Activated effector memory CD4-positive, alpha-beta T cell treated with Interleukin-2 at 50 U/mL for 16 hours (primary cell): ENCODE measurements around the gene PMIS2.
"Not testable (repeated sequence)": the region's sequence is repeated elsewhere in the genome, so short reads cannot be mapped to it uniquely, and the experiment has no call there.

ENCODE experiments used
- DNase-seq: peaks from one replicate; pipeline ENCODE4 v3.0.0-alpha.2; 2020

The PMIS2 gene

DNA sequence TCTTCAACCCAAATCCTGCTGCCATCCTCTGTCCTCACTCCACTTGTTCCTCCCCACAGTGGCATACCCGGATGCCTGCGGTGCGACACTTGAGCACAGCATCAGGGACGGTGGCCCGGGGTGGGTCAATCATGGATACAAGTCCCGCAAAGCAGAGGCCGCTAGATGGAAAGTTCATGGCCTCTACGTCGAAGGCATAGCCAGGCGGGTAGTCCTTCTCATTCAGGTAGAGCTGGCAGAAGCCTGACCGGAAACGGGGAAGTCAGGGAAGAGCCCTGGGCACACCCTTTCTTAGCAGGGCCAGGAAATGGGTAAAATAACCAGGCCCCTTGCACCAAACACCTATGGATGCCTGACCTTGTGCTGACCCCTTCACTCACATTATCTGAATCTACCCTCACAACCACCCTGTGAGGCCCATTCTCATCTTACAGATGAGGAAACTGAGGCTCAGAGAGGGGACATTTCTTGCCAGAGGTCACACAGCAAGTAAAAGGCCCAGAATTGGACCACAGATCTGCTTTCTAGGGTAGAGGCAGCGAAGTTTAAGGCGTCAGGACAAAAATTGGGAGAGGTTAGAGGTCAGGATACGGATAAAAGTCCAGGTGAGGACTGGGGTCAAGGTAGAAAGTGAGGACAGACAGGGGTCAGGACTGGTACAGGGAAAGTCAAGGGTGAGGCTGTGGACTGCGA is 29.0 kb upstream of the PMIS2 start:
- DNase-seq = no peak

DNA sequence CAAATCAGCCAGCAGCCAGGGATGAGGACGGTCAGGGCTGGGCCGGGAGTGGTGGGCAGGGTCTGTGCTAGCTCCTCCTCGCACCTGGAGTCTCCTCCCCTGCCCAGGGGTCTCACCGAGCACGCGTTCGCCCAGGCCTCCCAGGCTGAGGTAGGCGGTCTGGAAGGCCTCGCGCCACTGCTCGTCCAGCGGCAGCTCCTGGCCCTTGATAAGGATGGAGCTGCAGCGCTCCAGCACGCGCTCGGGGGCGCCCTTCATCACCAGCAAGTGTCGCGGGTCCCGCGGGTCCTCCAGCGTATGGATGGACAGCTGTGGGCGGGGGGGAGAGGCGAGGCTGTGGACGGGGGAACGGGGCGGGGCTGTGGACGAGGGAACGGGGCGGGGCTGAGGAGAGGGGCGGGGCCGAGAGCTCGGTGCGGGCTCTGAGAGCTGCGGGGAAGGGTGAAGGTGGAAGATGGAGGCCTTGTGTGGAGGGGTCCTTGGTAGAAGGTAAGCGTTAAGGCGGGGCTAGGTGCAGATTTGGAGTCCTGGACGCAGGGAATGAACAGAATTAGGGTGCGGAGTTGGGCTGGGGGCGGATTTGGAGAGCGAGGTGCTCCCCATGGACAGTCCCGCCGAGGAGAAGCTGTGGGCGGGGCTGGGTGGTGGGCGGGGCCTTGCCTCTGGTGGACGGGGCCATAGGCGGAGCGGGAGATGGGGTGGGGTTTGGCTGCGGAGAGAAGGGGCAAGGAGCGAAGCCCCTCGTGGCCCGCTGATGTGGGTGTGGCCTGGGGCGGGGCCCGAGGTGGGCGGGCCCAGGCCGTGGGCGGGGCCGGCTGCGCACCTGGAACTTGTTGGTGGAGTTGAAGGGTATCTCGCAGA is 28.2 kb upstream of the PMIS2 start:
- DNase-seq = peak; percentile 10

DNA sequence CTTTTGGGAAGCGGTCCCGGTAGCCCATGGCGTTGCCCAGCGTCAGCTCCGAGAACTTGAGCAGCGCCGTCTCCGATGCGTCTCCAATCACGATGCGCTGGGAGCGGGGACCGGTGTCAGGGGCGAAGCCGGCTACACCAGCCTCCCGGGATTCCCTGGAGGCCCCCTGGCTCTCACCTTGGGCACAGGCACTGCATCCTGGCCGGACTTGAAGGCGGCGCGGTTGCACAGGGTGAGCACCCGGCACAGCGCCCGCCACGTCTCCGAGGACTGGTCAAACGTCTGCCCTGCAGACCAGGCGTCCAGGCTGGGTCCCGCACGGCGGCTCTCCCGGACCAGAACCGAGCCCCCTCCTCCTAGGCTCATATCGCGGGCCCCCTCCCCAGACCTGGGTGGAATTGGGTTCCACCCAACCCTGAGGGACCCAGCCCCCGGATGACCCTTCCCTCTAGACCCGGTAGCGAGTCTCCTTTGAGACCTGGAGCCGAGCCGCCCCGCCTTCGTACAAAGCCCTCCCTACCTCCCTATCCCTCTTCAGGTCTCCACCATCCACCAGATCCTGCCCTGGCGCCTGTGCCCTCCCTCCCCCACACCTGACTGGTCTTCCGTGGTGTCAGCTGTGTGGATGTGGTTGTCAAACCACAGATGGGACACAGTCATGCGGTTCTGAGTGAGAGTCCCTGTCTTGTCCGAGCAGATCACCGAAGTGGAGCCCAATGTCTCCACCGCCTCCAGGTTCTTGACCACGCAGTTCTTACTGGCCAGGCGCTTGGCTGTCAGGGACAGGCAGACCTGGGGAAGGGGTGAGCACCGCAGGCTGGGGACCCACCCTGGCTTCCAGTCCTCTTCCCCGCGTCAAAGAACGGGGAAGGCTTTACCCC is 27.3 kb upstream of the PMIS2 start:
- DNase-seq = no peak

DNA sequence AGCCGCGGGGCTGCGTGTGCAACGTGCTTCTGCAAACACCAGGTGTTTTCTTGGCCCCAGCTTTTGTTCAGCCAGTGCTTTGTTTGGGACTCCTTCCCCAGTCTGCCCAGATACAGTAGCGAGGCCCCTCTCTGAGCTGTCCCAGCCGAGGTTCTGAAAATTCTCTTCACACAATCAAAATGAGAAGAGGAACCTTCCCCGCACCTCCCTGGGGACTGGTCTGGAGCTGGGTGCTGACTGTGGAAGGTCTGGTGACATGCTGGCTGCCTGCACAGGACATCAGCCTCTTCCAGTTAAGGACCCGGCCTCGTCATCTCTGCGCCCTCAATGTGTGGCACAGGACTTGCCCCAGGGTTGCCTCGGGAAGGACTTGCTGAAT is 26.7 kb upstream of the PMIS2 start:
- no peak for DNase-seq

DNA sequence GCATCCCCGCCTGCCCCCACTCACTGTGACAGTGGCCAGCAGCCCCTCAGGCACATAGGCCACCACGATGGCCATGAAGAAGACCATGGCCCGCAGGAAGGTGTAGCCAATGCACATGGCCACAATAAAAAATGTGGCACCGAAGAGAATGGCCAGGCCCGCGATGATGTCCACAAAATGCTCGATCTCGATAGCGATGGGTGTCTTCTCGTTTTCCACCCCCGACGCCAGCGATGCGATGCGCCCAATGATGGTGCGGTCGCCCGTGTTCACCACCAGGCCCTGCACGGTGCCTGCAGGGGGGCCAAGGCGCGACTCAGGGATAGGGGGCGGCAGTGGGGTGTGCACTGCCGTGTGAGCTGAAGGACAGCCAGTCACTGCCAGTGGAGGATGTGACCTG is 26.2 kb upstream of the PMIS2 start:
- DNase-seq = no peak

DNA sequence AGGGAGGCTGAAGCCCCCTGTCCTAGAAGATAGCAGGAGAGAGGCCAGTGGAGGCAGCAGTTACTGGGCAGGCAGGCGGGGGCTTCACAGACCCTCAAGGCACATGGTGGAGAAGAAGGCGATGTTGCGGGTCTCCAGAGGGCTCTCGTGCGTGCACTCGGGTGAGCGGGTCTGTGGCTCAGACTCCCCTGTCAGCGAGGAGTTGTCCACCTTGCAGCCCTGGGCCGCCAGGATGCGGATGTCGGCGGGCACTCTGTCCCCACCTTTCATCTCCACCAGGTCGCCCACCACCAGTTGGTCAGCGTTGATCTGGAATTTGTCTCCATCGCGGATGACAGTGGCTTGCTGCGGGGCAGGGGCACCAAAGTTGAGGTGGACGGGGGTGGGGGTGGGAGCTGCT is 25.7 kb upstream of the PMIS2 start:
- DNase-seq = no peak

DNA sequence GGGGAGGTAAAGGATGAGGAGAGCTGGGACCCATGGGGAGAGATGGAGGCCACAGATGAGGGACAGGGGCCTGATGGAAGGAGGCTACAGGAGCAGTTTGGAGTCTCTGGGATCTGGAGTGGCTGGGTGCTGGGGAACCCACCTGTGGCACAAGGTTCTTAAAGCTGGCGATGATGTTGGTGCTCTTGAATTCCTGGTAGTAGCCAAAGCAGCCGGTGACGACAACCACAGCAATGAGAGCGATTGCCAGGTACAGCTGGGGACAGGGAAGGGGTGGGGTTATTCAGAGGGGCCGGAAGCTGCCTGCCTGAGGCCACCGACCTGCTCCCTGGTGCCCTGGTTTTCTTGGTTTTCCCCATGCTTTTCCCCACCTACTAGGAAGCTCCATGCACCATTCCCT is 25.3 kb upstream of the PMIS2 start:
- DNase-seq = no peak

DNA sequence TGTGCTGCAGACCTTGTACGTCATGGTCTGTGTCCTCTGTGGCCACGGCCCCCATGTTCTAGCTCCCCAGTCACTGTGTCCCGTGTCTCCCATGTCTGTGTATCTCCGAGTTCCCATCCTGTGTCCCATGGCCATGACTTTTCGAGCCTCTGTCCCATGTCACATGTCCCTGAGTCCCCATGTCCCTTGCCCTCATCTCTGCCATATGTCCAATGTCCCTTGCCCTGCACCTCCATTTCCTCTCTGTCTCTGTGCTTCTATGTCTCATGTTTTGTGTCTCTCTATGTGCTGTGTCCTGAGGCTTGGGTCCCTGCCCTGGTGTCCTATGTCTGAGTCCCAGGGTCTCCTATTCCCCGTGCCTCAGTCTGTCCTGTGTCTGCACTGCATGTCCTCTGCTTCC is 24.5 kb upstream of the PMIS2 start:
- no peak for DNase-seq

DNA sequence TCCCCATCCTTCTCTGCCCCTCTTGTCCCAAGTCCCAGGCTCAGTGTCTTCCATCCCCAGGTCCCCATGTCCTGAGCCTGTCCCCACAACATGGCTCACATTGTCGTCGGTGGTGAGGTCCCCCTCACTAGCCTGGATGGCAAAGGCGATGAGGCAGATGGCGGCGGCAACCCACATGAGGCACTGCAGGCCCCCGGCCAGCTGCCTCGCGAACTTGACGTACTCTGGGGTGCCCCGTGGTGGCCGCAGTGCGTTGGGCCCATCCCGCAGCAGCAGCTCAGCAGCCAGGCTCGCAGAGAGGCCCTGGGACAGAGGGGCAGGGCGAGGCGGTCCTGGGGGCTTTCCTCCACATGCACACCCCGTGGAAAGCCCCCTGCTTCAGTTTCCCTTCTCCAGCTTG is 23.6 kb upstream of the PMIS2 start:
- DNase-seq = no peak

DNA sequence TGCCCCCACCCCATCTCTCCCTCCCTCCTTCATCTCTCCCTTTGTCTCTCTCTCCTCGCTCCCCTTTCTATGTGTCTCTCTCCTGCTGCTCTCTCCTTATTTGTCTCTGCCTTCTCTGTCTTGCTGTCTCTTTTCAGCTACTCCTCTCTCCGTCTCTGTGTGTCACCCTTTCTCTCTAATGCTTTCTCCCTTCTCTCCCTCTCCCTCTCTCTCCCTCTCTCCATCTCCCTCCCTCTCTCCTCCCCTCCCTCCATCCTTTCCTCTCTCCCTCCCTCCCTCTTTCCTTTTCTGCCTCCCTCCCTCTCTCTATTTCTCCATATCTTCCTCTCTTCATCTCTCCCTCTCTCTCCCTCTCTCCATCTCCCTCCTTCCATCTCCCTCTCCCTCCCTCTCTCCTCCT is 23.2 kb upstream of the PMIS2 start:
- no peak for DNase-seq

DNA sequence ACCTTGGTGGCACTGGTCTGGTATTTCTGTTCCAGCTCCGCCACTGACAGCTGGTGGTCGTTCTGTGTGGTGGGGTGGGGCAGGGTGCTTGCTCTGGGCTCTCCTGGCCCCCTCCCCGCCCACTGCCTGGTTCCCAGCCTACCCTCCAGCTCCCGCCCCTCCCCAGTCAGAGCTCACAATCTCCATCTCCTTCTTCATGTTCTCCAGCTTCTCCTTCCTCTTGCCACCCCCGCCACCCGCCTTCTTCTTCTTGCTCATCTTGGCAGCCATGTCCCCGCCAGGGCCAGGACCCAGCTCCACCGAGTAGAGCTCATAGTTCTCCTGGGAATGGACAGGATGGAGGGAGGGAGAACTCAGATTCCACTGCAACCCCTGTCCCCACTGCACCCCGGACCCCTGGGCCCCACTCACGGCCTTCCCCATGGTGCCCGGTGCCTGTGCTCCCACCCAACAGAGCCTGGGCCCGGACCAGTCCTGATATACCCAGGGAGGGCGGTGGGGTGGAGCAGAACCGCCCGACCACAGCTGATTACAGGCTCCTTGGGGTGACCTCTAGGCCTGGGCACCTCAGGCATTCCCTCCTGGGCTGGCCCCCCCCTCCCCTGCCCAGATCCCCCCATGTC is 22.7 kb upstream of the PMIS2 start, which contains the start of gene ATP4A:
ATP4A (minus strand) TSS at position 452 of the 623 bp plus-strand sequence; CDS start at position 423, 29 bp downstream.
- DNase-seq = no peak

DNA sequence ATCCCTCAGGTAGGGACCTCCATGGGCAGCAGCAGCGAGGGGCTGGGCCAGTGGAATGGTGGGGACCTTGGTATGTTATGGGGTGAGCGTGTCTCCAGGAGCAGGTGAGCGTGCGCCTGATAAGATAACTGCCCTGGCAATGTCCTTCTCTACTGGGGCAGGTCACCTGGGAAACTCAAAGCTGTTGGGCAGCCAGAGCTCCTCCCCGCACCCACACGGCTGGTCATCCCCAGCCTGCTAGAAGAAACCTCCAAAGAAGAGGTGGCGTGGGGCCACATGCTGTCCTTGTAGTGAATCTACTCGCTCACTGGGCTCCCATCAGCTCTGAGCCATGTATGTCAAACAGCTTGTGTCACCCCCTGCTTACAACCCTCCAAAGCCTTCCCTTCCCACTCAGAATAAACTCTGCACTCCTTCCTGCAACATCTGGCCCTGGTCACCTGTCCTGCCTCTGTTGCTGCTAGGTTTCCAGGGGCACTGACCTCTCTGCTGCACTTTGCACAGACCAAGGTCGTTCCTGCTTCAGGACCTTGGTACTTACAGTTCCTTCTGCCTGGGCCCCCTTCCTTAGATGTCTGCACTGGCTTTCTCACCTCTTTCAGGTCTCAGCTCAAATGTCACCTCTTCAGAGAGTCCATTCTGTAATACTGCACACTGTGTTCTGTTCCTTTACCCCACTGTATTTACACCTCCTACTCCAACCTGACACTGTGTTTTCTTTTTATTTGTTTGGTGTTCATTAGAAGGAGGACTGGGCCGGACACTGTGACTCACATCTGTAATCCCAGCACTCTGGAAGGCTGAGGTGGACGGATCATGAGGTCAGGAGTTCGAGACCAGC is 20.7 kb upstream of the PMIS2 start:
- DNase-seq = no peak

DNA sequence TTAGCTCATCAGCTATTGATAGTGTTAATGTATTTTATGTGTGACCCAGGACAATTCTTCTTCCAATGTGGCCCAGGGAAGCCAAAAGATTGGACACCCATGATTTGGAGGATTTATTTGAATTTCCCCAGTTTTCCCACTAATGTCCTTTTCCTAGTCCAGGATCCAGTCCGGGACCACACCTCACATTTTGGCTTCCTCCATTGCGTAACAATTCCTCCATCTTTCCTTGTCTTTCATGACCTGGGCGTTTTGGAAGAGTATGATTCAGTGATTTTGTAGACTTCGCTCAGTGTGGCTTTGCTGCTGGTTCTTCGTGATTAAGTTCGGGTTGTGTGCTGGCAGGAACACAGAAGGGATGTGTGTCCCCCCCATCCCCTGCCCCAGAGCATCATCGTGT is 19.2 kb upstream of the PMIS2 start:
- DNase-seq = no peak

DNA sequence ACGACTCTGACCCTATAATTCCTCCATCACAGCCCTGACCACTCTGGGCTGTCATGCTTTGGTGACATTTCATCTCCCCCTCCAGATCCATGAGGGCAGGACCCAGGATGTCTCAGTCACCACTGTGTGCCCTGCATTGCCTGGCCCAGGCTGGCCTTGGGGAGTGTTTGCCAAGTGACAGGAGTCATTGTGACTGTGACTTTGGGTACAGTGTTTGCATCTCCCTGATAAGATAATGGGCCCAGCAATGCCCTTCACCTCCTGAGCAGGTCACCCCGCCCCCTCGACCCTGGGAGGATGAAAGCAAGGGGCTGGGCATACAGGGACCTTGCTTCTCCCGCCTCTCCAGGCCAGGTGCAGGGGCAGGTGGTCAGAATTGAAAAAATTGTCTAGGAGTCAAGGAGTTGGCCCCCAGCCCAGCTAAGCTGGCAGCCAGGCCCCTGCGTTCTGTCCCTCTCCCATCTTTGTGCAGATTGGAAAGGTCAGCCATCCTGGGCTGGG is 16.6 kb upstream of the PMIS2 start:
- DNase-seq = no peak

DNA sequence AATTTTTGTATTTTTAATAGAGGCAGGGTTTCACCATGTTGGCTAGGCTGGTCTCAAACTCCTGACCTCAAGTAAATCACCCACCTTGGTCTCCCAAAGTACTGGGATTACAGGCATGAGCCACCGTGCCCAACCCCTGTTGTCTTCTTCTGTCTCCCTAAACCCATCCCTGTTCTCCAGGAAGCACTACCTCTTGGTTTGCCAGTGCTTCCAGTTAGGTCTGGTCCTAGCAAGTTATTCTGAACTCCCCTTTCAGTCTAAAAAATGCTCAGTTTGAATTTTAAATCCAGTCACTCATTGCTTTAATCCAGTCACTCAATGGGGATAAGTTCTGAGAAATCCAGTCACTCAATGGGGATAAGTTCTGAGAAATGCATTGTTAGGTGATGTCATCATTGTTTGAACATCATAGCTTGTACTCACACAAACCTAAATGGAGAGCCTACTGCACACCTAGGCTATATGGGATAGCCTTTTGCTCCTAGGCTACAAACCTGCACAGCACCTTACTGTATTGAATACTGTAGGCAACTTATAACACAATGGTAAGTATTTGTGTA is 14.5 kb upstream of the PMIS2 start:
- DNase-seq = no peak

DNA sequence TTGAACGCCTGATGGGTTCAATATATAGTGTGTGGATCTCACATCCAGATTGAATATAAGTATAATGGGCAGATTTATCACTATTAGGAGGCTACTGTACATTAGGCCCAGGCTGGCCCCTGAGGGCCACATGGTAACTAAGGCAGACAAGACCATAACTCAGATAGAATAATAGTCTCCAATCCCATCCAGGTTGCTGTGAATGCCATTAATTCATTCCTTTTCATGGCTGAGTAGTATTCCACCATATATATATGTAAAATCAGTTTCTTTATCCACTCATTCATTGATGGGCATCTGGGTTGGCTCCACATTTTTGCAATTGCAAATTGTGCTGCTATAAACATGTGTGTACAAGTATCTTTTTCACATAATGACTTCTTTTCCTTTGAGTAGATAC is 8.1 kb upstream of the PMIS2 start:
- no peak for DNase-seq

DNA sequence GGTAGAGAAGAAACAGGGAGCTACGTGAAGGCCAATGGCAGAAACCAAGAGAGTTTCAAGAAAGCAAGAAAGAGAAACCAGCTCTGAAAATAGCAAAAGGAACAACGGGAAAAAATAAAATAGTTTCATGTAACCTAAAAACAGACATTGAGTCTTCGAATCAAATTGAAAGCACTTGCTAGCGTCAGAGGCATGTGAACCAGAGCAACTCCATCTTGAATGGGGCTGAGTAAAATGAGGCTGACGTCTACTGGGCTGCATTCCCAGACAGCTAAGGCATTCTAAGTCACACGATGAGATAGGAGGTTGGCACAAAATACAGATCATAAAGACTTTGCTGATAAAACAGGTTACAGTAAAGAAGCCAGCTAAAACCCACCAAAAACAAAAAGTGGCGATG is 7.3 kb upstream of the PMIS2 start:
- DNase-seq = no peak

DNA sequence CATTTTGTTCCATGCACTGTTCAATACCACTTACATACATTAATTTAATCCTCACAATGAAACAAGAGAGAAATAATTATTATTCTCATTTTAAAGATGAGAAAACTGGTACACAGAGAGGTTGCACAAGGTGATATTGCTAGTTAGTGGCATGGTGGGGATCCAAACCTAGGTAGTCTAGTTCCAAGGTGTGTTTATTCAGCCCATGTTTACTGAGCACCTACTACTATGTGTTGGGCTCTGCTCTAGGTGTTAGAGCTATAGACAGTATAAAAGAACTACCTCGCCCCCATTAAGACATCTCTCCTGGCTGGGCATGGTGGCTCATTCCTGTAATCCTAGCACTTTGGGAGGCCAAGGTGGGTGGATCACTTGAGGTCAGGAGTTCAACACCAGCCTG is 3.2 kb upstream of the PMIS2 start:
- DNase-seq = no peak

DNA sequence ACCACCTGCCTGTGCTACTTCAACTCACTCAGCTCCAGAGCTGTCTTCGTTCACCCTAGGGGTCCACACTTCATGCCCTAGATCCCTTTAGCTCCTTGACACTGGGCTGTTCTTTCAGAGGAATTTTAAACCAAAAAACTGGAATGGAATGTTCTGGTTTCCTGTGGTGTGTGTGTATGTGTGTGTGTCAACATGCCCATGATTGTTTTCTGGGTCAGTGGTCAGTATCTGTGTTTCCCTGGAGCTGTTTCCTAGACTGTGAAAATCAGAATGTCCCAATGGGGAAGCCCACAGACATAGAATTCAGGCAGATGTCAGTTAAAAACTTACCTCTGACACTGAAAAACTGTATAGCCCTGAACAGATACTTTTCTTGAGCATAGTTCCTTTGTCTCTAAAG is 1.3 kb downstream of the PMIS2 start:
- DNase-seq = no peak

DNA sequence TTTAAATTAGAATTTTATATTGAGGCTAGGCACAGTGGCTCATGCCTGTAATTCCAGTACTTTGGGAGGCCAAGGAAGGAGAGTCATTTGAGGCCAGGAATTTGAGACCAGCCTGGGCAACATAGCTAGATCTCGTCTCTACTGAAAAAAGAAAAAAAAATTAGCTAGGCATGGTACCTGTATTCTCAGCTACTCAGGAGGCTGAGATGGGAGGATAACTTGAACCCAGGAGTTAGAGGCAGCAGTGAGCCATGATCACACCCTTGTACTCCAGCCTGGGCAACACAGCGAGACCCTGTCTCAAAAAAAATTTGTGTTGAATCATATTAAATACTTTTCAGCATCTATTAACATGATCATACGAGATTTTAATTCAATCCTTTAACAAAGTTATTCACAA is 4.9 kb downstream of the PMIS2 start:
- no peak for DNase-seq

DNA sequence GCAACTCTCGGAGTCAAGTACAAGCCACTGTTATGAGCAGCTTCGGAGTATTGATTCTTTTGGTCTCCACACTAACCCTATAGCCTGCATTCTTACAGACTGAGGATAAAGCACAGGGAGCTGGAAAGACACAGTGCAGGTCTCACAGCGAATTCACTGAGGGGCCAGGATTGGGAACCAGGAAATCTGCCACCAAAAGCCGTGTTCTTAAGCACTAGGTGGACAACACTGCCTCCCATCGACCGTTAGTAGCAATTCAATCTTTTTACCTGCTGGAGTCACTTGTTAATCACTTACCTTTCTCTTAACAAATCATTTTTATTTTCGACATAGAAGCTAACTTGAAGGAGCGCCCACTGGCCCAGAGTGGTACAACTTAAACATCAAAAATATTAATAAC is 6.3 kb downstream of the PMIS2 start:
- DNase-seq = no peak

DNA sequence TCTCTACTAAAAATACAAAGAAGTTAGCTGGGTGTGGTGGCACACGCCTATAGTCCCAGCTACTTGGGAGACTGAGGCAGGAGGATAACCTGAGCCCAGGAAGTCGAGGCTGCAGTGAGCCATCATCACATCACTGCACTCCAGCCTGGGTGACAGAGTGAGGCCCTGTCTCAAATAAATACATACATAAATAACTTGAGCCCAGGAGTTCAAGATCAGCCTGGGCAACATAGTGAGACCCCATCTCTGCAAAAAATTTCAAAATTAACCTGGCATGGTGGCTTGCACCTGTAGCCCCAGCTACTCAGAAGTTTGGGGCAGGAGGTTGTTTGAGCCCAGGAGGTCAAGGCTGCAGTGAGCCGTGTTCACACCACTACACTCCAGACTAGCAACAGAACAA is 9.1 kb downstream of the PMIS2 start:
- not testable (repeated sequence) for DNase-seq
